Upper lobe of right lung (tissue), 1 donor: ENCODE results near the gene HSD17B8. TPM values are rescaled to one million over a fixed set of nuclear protein-coding genes. Genes with fewer than 3 reads are reported as not detected.

ENCODE experiments used
- ATAC-seq: fragments of 200-7000 bp; cut with Tn5 transposase; one replicate; pipeline ENCODE4 v1.9.1; 2020; ENCODE audit warnings: mild to moderate bottlenecking, moderate library complexity
- DNase-seq: peaks from one replicate; pipeline ENCODE4 v3.0.0-alpha.2; 2020
- H3K27ac ChIP-seq: fragments of 200-600 bp; one replicate; pipeline ENCODE4 v1.8.0; 2022
- H3K27me3 ChIP-seq: fragments of 200-600 bp; one replicate; pipeline ENCODE4 v1.8.0; 2022; ENCODE audit warnings: mild to moderate bottlenecking
- H3K36me3 ChIP-seq: fragments of 200-600 bp; one replicate; pipeline ENCODE4 v1.8.0; 2022
- H3K4me1 ChIP-seq: fragments of 200-600 bp; one replicate; pipeline ENCODE4 v1.8.0; 2022
- H3K4me3 ChIP-seq: fragments of 200-600 bp; one replicate; pipeline ENCODE4 v1.8.0; 2022; ENCODE audit warnings: mild to moderate bottlenecking
- H3K9me3 ChIP-seq: fragments of 200-600 bp; one replicate; pipeline ENCODE4 v1.8.0; 2022
- CTCF ChIP-seq: fragments of 200-600 bp; IDR thresholded peaks from one replicate; pipeline ENCODE4 v1.8.0; 2022; ENCODE audit warnings: antibody characterized with exemption
- intact Hi-C: fragments of 100-400 bp; cut with DNase I; formaldehyde crosslinking; loops from one replicate; pipeline ENCODE4 v1.11.0; 2022
- total RNA-seq: library from RNA; stranded (reverse); fragmentation: NEBNext Ultra II Directional; extraction: Animal tissue kit (Norgen Biotek cat#: 25700); gene quantifications from one replicate; pipeline ENCODE4 v1.2.1, GENCODE V29; 2021
- donor health status: DM: no; HTN: yes; CAD: no; lungs with severe emphysema.

Gene HSD17B8
- total RNA-seq, 1 donor from 2014 or later, result 14.7 TPM

DNA sequence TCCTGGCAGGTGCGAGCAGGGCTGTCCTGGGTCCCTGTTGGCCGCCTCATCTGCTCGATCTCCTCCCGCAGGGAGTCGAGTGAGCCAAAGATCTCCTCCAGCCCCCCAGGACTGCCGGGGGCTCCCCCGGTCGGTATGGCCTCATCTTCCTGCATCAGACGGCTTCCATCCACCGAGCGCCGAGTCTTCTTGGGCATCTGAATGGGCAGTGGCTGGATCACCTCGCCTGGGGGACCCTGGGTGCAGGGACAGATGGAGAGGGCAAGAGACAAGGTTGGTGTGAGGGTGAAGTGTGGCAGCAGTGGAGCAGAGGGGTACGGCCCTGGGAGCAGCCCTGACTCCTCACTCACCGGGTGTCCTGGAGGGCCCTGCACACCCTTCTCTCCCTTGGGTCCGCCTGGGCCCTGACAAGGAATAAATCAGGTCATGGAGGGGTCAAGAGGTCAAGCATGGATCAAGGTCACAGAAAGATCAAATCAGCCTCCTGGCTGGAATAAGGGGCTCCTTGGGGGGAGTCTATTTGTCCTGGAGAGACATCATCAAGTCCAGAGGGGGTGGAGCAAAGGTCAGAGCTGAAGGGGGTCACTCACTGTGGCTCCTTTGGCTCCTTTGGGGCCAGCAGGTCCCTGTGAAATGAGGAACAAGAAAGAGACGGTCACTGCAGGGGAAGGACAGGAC, 38.7 kb upstream of the HSD17B8 start:
- H3K27me3 ChIP-seq, result no peaks in the 10 kb centered on the region
- intact Hi-C loops, result loop anchor here (10.0 kb wide), 1 partner anchor 79 kb away; no protein-coding TSS in a partner anchor
- H3K4me3 ChIP-seq, result no peak overlapping the region
- H3K27ac ChIP-seq, result no peak overlapping the region
- no peak for TF ChIP-seq CTCF
- H3K4me1 ChIP-seq, result peaks cover 10% of the 10 kb centered on the region
- H3K36me3 ChIP-seq, result no peaks in the 10 kb centered on the region
- no peak for ATAC-seq
- peak; percentile 59 for DNase-seq
- no peaks in the 10 kb centered on the region for H3K9me3 ChIP-seq

GRCh38 chr6:33166363-33166762, 38.1 kb upstream of the HSD17B8 start:
- DNase-seq, result peak; percentile 13
- intact Hi-C loops, result loop anchor here (10.0 kb wide), 1 partner anchor 78 kb away; no protein-coding TSS in a partner anchor
- no peaks in the 10 kb centered on the region for H3K9me3 ChIP-seq
- H3K27ac ChIP-seq, result no peak overlapping the region
- no peaks in the 10 kb centered on the region for H3K27me3 ChIP-seq
- H3K4me1 ChIP-seq, result peaks cover 4% of the 10 kb centered on the region
- no peak for TF ChIP-seq CTCF
- ATAC-seq, result no peak
- no peaks in the 10 kb centered on the region for H3K36me3 ChIP-seq
- no peak overlapping the region for H3K4me3 ChIP-seq

DNA sequence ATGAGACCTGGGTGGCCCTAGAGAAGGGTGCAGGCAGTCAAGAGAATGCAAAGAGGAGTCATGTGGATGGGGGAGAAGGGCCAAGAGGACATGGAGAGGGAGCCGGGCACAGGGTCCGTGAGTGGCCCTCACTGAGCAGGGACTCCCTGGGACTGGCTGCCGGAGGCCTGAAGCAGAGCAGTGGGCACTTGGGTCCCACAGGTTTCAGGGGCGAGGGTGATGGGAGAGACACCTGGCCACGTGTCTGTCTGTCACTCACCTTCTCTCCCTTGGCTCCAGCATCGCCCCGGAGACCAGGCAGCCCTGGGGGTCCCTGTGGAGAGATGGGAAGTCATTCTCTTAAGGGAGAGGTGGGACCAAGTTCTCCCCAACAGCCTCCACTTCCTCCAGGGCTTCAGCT, 37.6 kb upstream of the HSD17B8 start:
- H3K9me3 ChIP-seq, result no peaks in the 10 kb centered on the region
- no peaks in the 10 kb centered on the region for H3K27me3 ChIP-seq
- H3K4me1 ChIP-seq, result peaks cover 1% of the 10 kb centered on the region
- no peaks in the 10 kb centered on the region for H3K36me3 ChIP-seq
- TF ChIP-seq CTCF, result no peak
- peak; percentile 49 for DNase-seq
- no peak for ATAC-seq
- no peak overlapping the region for H3K27ac ChIP-seq
- intact Hi-C loops, result loop anchor here (10.0 kb wide), 1 partner anchor 78 kb away; no protein-coding TSS in a partner anchor
- H3K4me3 ChIP-seq, result no peak overlapping the region

DNA sequence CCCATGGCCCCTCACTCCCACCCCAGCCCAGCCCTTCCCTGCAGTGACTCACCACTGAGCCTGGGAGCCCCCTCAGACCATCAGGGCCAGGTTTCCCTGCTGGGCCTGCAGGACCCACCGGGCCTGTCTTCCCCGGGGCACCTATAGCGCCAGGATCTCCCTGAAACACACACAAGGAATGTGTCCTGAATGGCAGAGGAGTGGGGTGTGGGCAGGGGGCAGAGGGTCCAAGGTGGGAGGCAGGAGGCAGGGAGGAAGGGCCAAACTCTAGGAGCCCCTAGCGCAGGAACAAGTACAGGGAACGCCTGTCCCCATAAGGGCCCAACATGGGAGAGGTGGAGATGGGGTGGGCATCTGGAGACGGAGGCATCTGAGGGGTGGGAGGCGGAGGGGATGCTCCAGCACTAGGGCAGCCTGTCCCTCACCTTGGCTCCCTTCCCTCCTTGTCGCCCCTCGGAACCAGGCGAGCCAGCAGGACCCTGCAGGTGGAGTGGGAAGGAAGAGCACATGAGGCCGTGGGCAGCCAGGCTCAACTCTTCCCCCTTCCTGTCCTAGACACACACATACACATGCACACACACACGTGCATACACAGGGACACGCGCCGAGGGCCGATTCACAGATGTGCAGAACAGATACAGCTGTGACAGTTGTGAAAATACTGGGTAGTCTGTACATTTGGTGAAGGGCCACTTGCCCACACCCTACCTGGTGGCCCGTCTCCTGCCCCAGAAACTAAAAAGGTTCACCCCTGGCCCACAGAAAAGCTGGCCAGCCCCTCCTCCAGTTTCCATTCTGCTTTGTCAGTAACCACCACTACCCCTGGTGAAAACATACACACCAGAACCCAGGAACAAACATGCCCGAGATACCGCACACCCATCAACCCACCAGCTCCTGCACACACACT, 36.8 kb upstream of the HSD17B8 start:
- ATAC-seq, result no peak
- Histone ChIP-seq H3K9me3 (no peaks in the 10 kb centered on the region), H3K27ac (no peak overlapping the region), H3K27me3 (no peaks in the 10 kb centered on the region), H3K4me3 (no peak overlapping the region), H3K4me1 (no peaks in the 10 kb centered on the region), H3K36me3 (no peaks in the 10 kb centered on the region)
- no peak for TF ChIP-seq CTCF
- peak; percentile 59 for DNase-seq
- intact Hi-C loops, result loop anchor here (10.0 kb wide), 1 partner anchor 77 kb away; no protein-coding TSS in a partner anchor

DNA sequence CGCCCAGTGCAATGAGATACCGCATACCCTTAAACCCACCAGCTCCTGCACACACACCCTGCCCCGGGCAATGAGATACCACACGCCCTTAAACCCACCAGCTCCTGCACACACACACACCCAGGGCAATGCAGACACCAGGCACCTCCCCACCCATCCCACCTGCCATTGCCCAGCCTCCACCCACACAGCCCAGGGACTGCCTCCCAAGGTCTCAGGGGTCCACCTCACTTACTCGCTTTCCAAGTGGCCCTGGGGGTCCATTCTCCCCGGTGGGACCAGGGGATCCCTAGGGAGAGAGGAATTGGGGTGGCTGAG, 36.2 kb upstream of the HSD17B8 start:
- H3K9me3 ChIP-seq, result no peaks in the 10 kb centered on the region
- H3K27ac ChIP-seq, result no peak overlapping the region
- no peak overlapping the region for H3K4me3 ChIP-seq
- intact Hi-C loops, result loop anchor here (10.0 kb wide), 1 partner anchor 77 kb away; no protein-coding TSS in a partner anchor
- ATAC-seq (no peak), DNase-seq (peak; percentile 45)
- H3K4me1 ChIP-seq, result no peaks in the 10 kb centered on the region
- H3K27me3 ChIP-seq, result no peaks in the 10 kb centered on the region
- H3K36me3 ChIP-seq, result no peaks in the 10 kb centered on the region
- no peak for TF ChIP-seq CTCF
